MM.1S (cell line): ENCODE measurements around the gene NEDD8.

Experiments
- EZH2 ChIP-seq: fragments of 300-600 bp; sonication (generic); optimal IDR thresholded peaks from 2 replicates; pipeline ENCODE3; 2017; ENCODE audit warnings: low read depth, mild to moderate bottlenecking, antibody characterized with exemption, low read length, mixed read lengths
- TF ChIP-seq, protein P1 (sequence below): fragments of 300-600 bp; sonication (generic); IDR thresholded peaks from 2 replicates; pipeline ENCODE4 v1.5.1; 2016; ENCODE audit warnings: antibody characterized with exemption, low read length, mixed read lengths

DNA sequence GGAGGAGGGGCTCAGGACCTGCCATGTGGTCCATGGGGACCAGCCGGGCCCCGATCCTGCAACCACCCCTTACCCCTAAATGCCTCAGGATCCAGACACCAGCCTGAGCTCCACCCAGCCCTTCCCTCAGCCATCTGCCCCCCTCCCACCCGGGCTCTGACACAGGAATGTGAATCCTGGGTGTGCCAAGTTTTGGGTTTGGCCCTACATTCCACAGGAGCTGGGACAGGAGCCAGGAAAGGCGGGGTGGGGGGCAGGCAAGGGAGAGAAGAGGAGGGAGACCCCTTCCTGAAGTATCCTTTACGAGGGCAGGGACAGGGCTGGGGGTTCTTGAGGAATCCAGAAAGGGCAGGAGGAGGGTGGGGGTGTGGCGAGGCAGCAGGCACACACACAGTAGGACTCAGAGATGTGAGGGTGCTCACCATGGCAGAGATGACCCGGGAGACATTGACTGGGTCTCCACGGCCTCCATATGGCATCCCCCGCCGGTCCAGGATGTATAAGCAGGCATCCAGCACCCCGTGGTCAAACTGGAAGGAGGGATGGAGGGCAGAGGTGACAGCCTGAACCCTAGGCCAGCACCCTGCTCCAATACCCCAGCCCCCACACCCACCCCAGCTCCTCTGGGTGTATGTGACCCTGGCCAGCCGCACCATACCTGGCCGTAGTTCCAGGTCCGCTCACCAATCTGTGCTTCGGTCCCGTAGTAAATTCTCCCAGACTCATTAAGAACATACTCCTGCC lies 27.3 kb upstream of the NEDD8 start:
- no peak for TF ChIP-seq EZH2
- TF ChIP-seq, protein P1, sequence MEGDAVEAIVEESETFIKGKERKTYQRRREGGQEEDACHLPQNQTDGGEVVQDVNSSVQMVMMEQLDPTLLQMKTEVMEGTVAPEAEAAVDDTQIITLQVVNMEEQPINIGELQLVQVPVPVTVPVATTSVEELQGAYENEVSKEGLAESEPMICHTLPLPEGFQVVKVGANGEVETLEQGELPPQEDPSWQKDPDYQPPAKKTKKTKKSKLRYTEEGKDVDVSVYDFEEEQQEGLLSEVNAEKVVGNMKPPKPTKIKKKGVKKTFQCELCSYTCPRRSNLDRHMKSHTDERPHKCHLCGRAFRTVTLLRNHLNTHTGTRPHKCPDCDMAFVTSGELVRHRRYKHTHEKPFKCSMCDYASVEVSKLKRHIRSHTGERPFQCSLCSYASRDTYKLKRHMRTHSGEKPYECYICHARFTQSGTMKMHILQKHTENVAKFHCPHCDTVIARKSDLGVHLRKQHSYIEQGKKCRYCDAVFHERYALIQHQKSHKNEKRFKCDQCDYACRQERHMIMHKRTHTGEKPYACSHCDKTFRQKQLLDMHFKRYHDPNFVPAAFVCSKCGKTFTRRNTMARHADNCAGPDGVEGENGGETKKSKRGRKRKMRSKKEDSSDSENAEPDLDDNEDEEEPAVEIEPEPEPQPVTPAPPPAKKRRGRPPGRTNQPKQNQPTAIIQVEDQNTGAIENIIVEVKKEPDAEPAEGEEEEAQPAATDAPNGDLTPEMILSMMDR, result no peak
